ENCODE measurements around the gene GABRD. TPM values are rescaled to one million over a fixed set of nuclear protein-coding genes. Genes with fewer than 3 reads are reported as not detected.
A peak's percentile ranks its signal among the peaks of the same experiment; 100 is the strongest.

Gene GABRD
- total and polyA plus RNA-seq, 2 of the 13 experiments (the other 11 are each of a cell fraction or from before 2014, with no cell fraction given): not detected

DNA sequence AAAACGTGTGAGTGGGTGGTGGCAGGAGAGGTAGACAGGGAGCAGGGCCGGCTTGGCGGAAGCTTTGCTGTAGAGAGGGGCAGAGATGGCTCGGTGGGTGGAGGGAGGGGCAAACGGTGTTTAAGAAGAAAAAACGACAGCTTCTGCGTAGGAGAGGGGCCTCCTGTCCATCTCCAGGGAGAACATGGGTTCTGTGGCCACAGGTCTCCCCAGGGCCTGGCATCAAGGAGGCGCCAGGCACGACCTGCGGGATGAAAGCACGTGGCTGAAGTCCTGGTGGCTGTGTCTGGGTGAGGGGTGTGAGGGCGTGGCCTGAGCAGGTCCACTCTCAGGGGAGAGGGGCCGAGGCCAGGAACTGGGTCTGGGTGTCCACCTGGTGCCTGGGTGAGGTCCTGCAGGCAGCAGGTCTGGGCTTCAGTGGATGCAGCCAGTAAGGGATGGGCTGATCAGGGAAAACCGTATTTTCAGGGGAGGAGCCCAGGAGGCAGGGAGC, 30.1 kb downstream of the GABRD start (continued):
- peak; percentile 94 for TF ChIP-seq ZNF607 (CRISPR knock-in tag; IDR thresholded peaks at IDR 0.05; ENCODE audit: borderline replicate concordance)
- no peak for TF ChIP-seq SALL2 (CRISPR knock-in tag; IDR thresholded peaks at IDR 0.05)
- peak; percentile 45; the same call in 1 of the 2 replicates for TF ChIP-seq SMAD3 (CRISPR knock-in tag; IDR thresholded peaks at IDR 0.05)
- TF ChIP-seq ZNF775 (CRISPR knock-in tag; IDR thresholded peaks at IDR 0.05; ENCODE audit: borderline replicate concordance): no peak
- TF ChIP-seq, protein P1, sequence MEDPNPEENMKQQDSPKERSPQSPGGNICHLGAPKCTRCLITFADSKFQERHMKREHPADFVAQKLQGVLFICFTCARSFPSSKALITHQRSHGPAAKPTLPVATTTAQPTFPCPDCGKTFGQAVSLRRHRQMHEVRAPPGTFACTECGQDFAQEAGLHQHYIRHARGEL (CRISPR knock-in tag; IDR thresholded peaks at IDR 0.05): no peak
- TF ChIP-seq, protein P2, sequence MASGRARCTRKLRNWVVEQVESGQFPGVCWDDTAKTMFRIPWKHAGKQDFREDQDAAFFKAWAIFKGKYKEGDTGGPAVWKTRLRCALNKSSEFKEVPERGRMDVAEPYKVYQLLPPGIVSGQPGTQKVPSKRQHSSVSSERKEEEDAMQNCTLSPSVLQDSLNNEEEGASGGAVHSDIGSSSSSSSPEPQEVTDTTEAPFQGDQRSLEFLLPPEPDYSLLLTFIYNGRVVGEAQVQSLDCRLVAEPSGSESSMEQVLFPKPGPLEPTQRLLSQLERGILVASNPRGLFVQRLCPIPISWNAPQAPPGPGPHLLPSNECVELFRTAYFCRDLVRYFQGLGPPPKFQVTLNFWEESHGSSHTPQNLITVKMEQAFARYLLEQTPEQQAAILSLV (CRISPR knock-in tag; IDR thresholded peaks at IDR 0.05; ENCODE audit: borderline replicate concordance): no peak; the same call in none of the 2 replicates
- TF ChIP-seq, protein P3, sequence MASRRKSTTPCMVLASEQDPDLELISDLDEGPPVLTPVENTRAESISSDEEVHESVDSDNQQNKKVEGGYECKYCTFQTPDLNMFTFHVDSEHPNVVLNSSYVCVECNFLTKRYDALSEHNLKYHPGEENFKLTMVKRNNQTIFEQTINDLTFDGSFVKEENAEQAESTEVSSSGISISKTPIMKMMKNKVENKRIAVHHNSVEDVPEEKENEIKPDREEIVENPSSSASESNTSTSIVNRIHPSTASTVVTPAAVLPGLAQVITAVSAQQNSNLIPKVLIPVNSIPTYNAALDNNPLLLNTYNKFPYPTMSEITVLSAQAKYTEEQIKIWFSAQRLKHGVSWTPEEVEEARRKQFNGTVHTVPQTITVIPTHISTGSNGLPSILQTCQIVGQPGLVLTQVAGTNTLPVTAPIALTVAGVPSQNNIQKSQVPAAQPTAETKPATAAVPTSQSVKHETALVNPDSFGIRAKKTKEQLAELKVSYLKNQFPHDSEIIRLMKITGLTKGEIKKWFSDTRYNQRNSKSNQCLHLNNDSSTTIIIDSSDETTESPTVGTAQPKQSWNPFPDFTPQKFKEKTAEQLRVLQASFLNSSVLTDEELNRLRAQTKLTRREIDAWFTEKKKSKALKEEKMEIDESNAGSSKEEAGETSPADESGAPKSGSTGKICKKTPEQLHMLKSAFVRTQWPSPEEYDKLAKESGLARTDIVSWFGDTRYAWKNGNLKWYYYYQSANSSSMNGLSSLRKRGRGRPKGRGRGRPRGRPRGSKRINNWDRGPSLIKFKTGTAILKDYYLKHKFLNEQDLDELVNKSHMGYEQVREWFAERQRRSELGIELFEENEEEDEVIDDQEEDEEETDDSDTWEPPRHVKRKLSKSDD (CRISPR knock-in tag; IDR thresholded peaks at IDR 0.05; ENCODE audit: low read depth): peak; percentile 6; the same call in 1 of the 2 replicates
- no peak for TF ChIP-seq MBD4 (IDR thresholded peaks at IDR 0.05; ENCODE audit: borderline replicate concordance, low read length)
- no peak for TF ChIP-seq ZSCAN22 (CRISPR knock-in tag; IDR thresholded peaks at IDR 0.05)
- no peak for TF ChIP-seq SETDB1 (CRISPR knock-in tag; IDR thresholded peaks at IDR 0.05; ENCODE audit: borderline replicate concordance)
- TF ChIP-seq ZBTB20 (CRISPR knock-in tag; IDR thresholded peaks at IDR 0.05; ENCODE audit: borderline replicate concordance, low read depth): peak; percentile 89
- TF ChIP-seq SSRP1 (CRISPR knock-in tag; IDR thresholded peaks at IDR 0.05): no peak
- TF ChIP-seq GABPA (IDR thresholded peaks at IDR 0.05; ENCODE audit: low read depth, low read length): no peak
- no peak for TF ChIP-seq GABPA (CRISPR knock-in tag; IDR thresholded peaks at IDR 0.05; ENCODE audit: low read depth)
- no peak for TF ChIP-seq ZNF124 (CRISPR knock-in tag; IDR thresholded peaks at IDR 0.05)
- TF ChIP-seq, protein P4, sequence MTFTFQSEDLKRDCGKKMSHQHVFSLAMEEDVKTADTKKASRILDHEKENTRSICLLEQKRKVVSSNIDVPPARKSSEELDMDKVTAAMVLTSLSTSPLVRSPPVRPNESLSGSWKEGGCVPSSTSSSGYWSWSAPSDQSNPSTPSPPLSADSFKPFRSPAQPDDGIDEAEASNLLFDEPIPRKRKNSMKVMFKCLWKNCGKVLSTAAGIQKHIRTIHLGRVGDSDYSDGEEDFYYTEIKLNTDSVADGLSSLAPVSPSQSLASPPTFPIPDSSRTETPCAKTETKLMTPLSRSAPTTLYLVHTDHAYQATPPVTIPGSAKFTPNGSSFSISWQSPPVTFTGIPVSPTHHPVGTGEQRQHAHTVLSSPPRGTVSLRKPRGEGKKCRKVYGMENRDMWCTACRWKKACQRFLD (CRISPR knock-in tag; IDR thresholded peaks at IDR 0.05; ENCODE audit: borderline replicate concordance): no peak
- TF ChIP-seq SATB2 (CRISPR knock-in tag; IDR thresholded peaks at IDR 0.05): no peak
- TF ChIP-seq ZNF230 (CRISPR knock-in tag; IDR thresholded peaks at IDR 0.05): no peak
- TF ChIP-seq TBX3 (IDR thresholded peaks at IDR 0.05; ENCODE audit: borderline replicate concordance): no peak
- no peak for TF ChIP-seq KDM3A (CRISPR knock-in tag; IDR thresholded peaks at IDR 0.05; ENCODE audit: low read depth)
- TF ChIP-seq ZNF44 (CRISPR knock-in tag; IDR thresholded peaks at IDR 0.05): no peak
- TF ChIP-seq NR2F2 (IDR thresholded peaks at IDR 0.05; ENCODE audit: borderline replicate concordance, low read depth): no peak
- no peak for TF ChIP-seq ATM (IDR thresholded peaks at IDR 0.05; ENCODE audit: borderline replicate concordance)
- no peak for TF ChIP-seq PRPF4 (IDR thresholded peaks at IDR 0.05; ENCODE audit: low read depth, low read length, poor library complexity, severe bottlenecking)
- 0 out of 2 replicates have a peak, but pooled peaks have one; percentile 18 for TF ChIP-seq ZSCAN21 (CRISPR knock-in tag; IDR thresholded peaks at IDR 0.05; ENCODE audit: borderline replicate concordance)
- peak; percentile 46; the same call in 1 of the 2 replicates for TF ChIP-seq MXD4 (CRISPR knock-in tag; IDR thresholded peaks at IDR 0.05)
- no peak for TF ChIP-seq TBP (CRISPR knock-in tag; IDR thresholded peaks at IDR 0.05)
- TF ChIP-seq SRSF4 (IDR thresholded peaks at IDR 0.05; ENCODE audit: low read depth, low read length, poor library complexity, severe bottlenecking): no peak

All from HepG2 (cell line).